HG03439 (cell line): ENCODE measurements around the gene CISTR.
"Not testable (repeated sequence)": the region's sequence is repeated elsewhere in the genome, so short reads cannot be mapped to it uniquely, and the experiment has no call there.

Experiments
- ATAC-seq: cut with Tn5 transposase; IDR thresholded peaks from one replicate; pipeline ENCODE4 v1.9.1; 2021; ENCODE audit warnings: mild to moderate bottlenecking, moderate library complexity; ENCODE audit not compliant: unreplicated experiment

The CISTR gene

GRCh38 chr12:53725824-53726223, 26.0 kb downstream of the CISTR start:
- no peak for ATAC-seq

- no peak for ATAC-seq
Observed at GRCh38 chr12:53722450-53723041, 29.2 kb downstream of the CISTR start.

- ATAC-seq, result no peak
Observed at GRCh38 chr12:53720946-53721345, 30.8 kb downstream of the CISTR start.

GRCh38 chr12:53719649-53720048, 32.1 kb downstream of the CISTR start:
- ATAC-seq, result no peak

GRCh38 chr12:53718567-53718966, 33.2 kb downstream of the CISTR start:
- not testable (repeated sequence) for ATAC-seq

GRCh38 chr12:53717319-53717718, 34.5 kb downstream of the CISTR start:
- ATAC-seq, result no peak

GRCh38 chr12:53714004-53714403, 37.8 kb downstream of the CISTR start:
- ATAC-seq, result no peak

GRCh38 chr12:53713516-53713915, 38.3 kb downstream of the CISTR start:
- ATAC-seq, result no peak

GRCh38 chr12:53712059-53712643, 39.6 kb downstream of the CISTR start:
- no peak for ATAC-seq

GRCh38 chr12:53710091-53710490, 41.7 kb downstream of the CISTR start:
- no peak for ATAC-seq

- no peak for ATAC-seq
Observed at GRCh38 chr12:53709671-53710070, 42.1 kb downstream of the CISTR start.

GRCh38 chr12:53706080-53706479, 45.7 kb downstream of the CISTR start:
- no peak for ATAC-seq

GRCh38 chr12:53703756-53704155, 48.0 kb downstream of the CISTR start:
- no peak for ATAC-seq

- no peak for ATAC-seq
Observed at GRCh38 chr12:53701518-53702264, 50.1 kb downstream of the CISTR start.

GRCh38 chr12:53700567-53700966, 51.2 kb downstream of the CISTR start:
- no peak for ATAC-seq

- no peak for ATAC-seq
Observed at GRCh38 chr12:53699678-53700025, 52.1 kb downstream of the CISTR start.

- ATAC-seq, result no peak
Observed at GRCh38 chr12:53698948-53699677, 52.7 kb downstream of the CISTR start.

- ATAC-seq, result no peak
Observed at GRCh38 chr12:53696655-53697331, 55.0 kb downstream of the CISTR start.
